GM19467 (cell line): ENCODE measurements around the gene MRPL22.
"Not testable (repeated sequence)": the region's sequence is repeated elsewhere in the genome, so short reads cannot be mapped to it uniquely, and the experiment has no call there.

Experiments
- ATAC-seq: cut with Tn5 transposase; IDR thresholded peaks from one replicate; pipeline ENCODE4 v1.9.1; 2021; ENCODE audit warnings: mild to moderate bottlenecking, moderate library complexity; ENCODE audit not compliant: unreplicated experiment

MRPL22 gene

DNA sequence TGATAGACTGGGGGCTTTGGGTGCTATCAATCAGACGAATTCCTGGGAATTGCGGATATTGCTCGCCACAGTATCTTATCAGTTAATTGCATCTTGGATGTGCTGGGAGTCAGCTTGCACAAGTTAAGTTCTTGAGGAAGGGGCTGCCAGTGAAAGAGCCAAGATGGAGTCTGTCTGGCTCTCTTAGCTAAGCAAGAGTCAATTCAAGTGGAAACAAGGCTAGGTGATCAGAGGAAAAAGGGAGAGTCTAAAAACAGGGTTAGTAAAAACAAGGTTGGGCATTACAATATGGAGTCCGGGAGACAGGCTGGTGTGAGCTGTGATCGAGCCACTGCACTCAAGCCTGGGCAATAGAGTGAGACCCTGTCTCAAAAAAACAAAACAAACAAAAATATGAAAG is 1.5 kb upstream of the MRPL22 start:
- ATAC-seq: not testable (repeated sequence)

- ATAC-seq: no peak
Measured at GRCh38 chr5:154940375-154940771, 500 bp upstream of the MRPL22 start.

GRCh38 chr5:154943527-154943926 is 2.7 kb downstream of the MRPL22 start:
- ATAC-seq: no peak

DNA sequence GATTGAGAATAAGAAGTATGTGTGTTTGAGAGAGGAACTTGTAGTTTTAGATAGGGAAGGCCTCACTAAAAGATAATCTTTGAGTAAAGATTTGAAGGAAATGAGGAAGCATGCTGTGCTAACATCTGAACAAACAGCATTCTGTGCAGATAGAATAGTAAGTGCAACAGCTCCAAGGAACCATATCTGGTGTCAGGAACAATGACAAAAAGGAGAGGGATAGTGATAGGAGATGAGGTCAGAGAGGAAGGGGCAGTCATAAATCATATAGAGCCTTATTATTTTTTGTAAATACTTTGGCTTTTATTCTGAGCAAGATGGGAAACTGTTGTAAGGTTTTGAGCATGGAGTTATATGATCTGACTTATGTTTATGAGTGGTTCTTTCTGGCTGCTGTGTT is 3.8 kb downstream of the MRPL22 start:
- ATAC-seq: no peak

DNA sequence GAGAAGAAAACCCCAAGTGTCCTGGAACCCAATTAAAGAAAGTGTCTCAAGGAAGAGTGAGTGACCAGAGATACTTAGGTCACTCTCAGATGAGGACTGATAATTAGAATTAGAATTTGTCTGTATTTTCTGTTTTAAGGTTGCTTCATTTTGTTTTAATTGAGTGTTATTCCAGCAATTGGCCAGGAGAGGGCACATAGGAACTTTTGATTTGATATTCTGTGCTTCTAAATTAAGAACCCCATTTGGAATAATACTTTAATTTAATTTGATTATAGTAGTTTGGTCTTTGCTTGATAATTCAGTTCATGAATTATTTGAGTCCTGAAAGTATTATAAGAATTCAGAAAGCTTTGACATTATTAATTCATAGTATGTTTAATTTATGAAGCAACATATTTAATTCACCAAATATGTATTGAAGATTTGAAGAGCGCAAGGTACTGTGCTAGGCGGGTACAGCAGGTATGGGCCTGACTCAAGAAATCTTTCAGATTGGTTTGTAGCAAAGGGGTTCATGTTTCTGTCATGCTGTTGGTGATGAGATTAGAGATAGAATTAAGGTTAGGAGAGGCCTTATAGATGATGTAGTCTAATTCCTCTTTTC is 4.9 kb downstream of the MRPL22 start:
- ATAC-seq: no peak

DNA sequence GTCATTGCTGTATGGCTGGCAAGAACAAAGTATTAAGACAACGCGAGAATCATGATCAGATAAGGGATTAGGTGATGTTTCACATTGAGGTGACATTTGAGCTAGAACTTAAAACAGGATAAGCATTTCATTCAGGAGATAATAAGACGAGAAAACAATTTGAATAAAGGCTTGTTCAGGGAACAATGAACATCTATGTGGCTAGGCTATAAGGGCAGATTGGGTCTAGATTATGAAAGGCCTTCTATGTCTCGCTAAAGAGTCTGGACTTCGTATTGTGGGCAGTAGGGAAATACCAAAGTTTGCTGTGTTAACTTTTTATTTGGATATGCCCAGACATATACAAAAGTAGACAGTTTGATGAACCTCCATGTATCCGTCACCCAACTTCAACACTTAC is 6.9 kb downstream of the MRPL22 start:
- ATAC-seq: no peak

DNA sequence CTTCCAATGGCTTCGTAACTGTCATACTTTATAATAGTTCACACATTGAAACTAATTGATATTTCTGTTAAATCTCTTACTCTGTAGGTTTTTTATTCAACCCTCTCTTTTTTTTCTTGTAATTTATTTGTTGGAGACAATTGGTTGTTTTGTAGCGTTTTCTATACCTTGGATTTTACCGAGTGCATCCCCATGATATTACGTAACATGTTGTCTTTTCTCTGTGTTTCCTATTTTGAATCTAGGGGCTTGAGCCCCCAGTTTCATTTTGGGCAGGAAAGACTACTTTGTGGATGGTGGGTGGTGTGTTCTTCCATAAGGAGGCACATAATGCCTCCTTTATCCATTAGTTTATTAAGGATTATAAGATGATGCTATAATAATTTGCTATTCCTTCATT is 7.4 kb downstream of the MRPL22 start:
- ATAC-seq: no peak

DNA sequence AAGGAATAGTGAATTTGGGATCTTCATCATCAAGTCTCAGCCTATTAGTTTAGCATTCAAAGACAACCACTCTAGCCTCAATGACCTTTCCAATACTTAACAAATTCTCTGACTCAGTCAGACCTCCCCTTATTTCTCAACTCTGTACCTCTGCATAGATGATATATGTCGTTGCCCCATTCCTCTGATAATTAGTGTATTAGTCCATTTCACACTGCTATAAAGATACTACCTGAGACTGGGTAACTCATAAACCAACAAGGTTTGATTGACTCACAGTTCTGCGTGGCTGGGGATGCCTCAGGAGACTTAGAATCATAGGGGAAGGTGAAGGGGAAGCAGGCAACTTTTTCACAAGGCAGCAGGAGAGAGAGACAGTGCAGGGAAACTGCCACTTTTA is 8.9 kb downstream of the MRPL22 start:
- ATAC-seq: no peak

DNA sequence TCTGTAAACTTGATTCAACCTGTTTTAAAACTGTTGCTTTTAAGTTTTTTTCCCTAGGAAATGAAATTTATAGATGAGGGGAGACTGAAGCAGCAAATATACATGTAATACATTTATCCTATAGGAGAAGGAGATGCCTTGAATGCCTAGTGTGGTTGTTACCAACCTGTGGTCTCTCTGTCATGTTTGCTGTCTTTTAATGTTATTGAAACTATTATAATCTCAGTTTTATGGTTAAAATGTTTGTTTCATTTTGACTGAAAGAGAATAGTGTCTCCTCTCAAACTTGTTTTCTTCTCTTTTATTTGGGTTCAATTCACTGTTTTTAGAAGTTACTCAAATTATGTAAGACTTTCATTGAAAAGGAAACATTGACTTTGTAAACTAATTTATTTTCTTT is 15.8 kb downstream of the MRPL22 start:
- ATAC-seq: no peak

GRCh38 chr5:154962494-154962893 is 21.6 kb downstream of the MRPL22 start:
- peak; percentile 76 for ATAC-seq

GRCh38 chr5:154966081-154966841 is 25.4 kb downstream of the MRPL22 start:
- ATAC-seq: no peak

DNA sequence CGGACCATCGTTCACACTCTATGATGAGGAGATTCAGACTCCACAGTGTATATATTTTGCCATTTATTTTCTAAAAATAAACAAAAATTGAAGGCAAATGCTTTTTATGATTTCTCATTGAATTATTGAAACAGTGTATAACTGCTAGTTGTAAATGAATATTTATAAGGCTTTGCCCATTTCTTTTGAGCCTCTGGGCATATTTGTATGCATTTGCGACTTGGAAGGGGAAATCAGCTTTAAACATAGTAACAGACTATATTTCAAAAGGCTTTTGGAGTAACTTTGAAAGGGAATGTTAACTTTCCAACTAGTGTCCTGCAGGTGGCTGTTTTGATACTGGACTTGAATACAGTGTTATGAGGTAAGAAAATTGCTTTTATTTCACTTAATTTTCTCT is 26.0 kb downstream of the MRPL22 start:
- no peak for ATAC-seq

GRCh38 chr5:154967421-154968024 is 26.6 kb downstream of the MRPL22 start:
- ATAC-seq: no peak

GRCh38 chr5:154968953-154969352 is 28.1 kb downstream of the MRPL22 start:
- no peak for ATAC-seq

DNA sequence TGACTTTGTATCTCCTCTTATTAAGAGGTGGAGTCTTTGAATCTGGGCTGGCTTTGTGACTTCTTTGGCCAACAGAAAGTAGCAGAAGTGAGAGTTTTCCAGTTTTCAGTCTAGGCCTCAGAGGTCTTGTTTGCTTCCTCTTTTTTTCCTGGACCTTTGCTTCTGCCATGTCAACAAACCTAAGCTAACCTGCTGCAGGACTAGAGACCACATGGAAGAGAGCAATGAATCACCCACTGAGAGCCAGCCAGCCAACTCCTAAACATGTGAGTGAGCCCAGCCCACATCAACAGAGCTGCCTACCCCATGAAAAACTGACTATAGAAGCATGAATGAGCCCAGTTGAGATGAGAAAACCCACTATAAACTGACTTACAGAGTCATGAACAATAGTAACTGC is 29.9 kb downstream of the MRPL22 start:
- ATAC-seq: no peak

- no peak for ATAC-seq
Measured at GRCh38 chr5:154971501-154971900, 30.6 kb downstream of the MRPL22 start.

DNA sequence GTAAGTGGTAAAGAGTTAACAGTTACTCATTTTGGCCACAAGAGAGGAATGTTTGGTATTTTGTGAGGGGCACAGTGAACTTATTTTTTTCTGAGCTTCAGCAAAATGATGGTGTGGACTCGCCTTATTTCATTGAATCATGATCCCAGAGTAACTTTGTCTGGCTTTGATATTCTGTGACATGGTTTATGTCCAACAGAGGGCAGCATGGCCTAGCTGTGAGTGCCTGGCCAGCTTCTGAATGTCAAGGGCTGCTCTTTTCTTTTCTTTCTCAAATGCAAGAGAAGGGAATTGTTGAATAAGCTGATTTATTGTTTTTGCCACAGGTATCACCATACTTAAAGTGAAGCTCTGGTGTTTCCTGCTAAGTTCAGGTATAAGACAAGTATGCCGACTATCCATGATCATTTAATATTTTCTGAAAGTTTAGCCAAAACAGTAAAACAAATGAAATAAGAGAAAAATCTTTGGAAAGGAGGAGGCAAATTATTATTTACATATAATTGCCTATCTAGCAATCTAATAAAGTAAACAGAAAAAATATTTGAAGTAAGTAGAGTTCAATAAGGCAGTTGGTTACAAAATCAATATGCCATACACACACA is 31.7 kb downstream of the MRPL22 start:
- ATAC-seq: no peak

GRCh38 chr5:154976082-154976481 is 35.2 kb downstream of the MRPL22 start:
- not testable (repeated sequence) for ATAC-seq

GRCh38 chr5:154977409-154977808 is 36.5 kb downstream of the MRPL22 start:
- ATAC-seq: no peak

- not testable (repeated sequence) for ATAC-seq
Measured at GRCh38 chr5:154978294-154978693, 37.4 kb downstream of the MRPL22 start.

DNA sequence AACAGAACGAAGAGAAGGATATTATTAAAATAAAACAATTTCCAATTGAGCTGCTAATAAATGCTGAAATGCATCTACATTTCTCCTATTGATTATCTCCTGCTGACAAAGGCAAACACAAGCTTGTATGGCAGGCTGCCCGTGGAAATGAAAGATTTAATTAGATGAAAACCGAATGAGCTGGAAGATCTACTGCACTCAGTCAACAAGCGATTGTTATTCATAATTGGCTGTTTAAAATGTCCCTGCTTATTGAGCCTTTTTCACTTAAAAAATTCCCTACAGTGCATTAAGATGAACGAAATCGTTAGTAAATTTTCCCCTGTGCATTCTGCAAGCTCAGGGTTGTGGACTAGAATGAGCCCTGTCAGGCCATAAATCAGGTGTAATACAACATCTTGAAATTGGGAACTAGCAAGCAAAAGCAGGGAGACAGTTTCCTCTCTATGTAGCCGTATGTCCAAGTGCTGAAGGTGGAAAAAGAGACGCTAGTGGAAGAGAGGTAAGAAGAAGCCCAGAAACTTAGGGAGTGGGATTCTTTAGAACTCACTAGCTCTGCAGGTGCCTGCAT is 44.2 kb downstream of the MRPL22 start:
- ATAC-seq: no peak

DNA sequence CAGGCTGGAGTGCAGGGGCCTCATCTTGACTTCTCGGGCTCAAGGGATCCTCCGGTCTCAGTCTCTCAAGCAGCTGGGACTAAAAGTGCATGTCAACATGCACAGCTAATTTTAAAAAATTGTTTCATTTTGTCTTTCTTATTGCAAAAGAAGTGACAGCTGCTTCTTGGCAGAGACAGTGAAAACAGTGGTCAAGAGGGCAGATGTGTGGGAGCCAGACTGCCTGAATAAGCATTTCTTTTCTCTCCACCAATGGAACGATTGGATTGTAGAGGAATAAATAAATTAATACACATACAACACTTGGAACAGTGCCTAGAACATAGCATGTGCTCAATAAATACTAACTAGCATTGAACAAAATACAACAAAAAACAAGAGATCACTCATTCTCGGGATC is 45.3 kb downstream of the MRPL22 start:
- ATAC-seq: no peak
